ENCODE measurements around the gene PCDHB6. TPM values are rescaled to one million over a fixed set of nuclear protein-coding genes. Genes with fewer than 3 reads are reported as not detected.
"Not testable (repeated sequence)": the region's sequence is repeated elsewhere in the genome, so short reads cannot be mapped to it uniquely, and the experiment has no call there.

PCDHB6 gene
- polyA plus RNA-seq, 2 of the 4 experiments (the other 2 are of a cell fraction), result 0.92 to 1.0 TPM

GRCh38 chr5:141177577-141178191 lies 27.8 kb downstream of the PCDHB6 start, which contains the start of gene PCDHB8:
PCDHB8 (plus strand) TSS chr5:141177790; CDS start chr5:141178035, 245 bp downstream.
- peak in 1 of 2 experiments; percentile 37 for DNase-seq (ENCODE audit: low read depth in 1 of 2, low spot score in 1 of 2)
- not testable (repeated sequence) for H3K4me3 ChIP-seq, H3K4me2 ChIP-seq, H3K4me1 ChIP-seq, FAIRE-seq, H3K27ac ChIP-seq
- WGBS (ENCODE audit: missing lambda C conversion rate), result 31% methylated on average over 17 of the region's 18 CpGs
- POLR2A ChIA-PET, result interaction anchor here (1.1 kb wide), 1 partner anchor 143 kb away, joined by 3 read pairs; the partner anchor contains the start of gene TAF7
- peak; percentile 76 to 89 for ATAC-seq
- TF ChIP-seq RAD21 (conservative IDR thresholded peaks at IDR 0.05 in 1 of 2, IDR thresholded peaks at IDR 0.05 in 1 of 2), result peak in 1 of 2 experiments; percentile 22; a peak in 2 of 5 replicates
- TF ChIP-seq CTCF (IDR thresholded peaks at IDR 0.05), result 0 out of 3 replicates have a peak, but pooled peaks have one; percentile 10
- CTCF ChIA-PET, result interaction anchor here (0.7 to 1.8 kb wide), 5 partner anchors 10 to 142 kb away, joined by 3 to 7 read pairs (median 3); partner anchors contain the start of gene PCDHB6
- H3K9me3 ChIP-seq, result peaks cover 16% of the 10 kb centered on the region; the same call in 2 of the 3 replicates

- H3K9me3 ChIP-seq, result peaks cover 16% of the 10 kb centered on the region; the same call in 2 of the 3 replicates
- CTCF ChIA-PET, result interaction anchor here (1.6 kb wide), 1 partner anchor 140 kb away, joined by 3 read pairs; no protein-coding TSS in a partner anchor
- ATAC-seq; H3K27ac ChIP-seq; H3K4me1 ChIP-seq; POLR2A ChIA-PET; H3K4me3 ChIP-seq; H3K4me2 ChIP-seq; FAIRE-seq; DNase-seq (ENCODE audit: low read depth in 1 of 2, low spot score in 1 of 2): not testable (repeated sequence)
- WGBS (ENCODE audit: missing lambda C conversion rate), result 74% methylated on average over 36 of the region's 39 CpGs
Measured at GRCh38 chr5:141179371-141179770, 29.5 kb downstream of the PCDHB6 start.

- H3K4me2 ChIP-seq; H3K27ac ChIP-seq; H3K4me3 ChIP-seq; DNase-seq (ENCODE audit: low read depth in 1 of 2, low spot score in 1 of 2); FAIRE-seq; POLR2A ChIA-PET; ATAC-seq; H3K4me1 ChIP-seq; CTCF ChIA-PET: not testable (repeated sequence)
- H3K9me3 ChIP-seq, result peaks cover 16% of the 10 kb centered on the region; the same call in 2 of the 3 replicates
- 54% methylated on average over 10 of the region's 32 CpGs for WGBS (ENCODE audit: missing lambda C conversion rate)
Measured at GRCh38 chr5:141179876-141180275, 30.0 kb downstream of the PCDHB6 start.

GRCh38 chr5:141180313-141180712 lies 30.5 kb downstream of the PCDHB6 start:
- Histone ChIP-seq H3K4me2 (no peak overlapping the region), H3K4me3 (no peak overlapping the region), H3K9me3 (peaks cover 13% of the 10 kb centered on the region; the same call in 1 of the 3 replicates), H3K27ac (no peak overlapping the region), H3K4me1 (no peaks in the 10 kb centered on the region)
- ATAC-seq (no peak), DNase-seq (ENCODE audit: low read depth in 1 of 2, low spot score in 1 of 2) (no peak), FAIRE-seq (no peak)
- ChIA-PET CTCF (no interaction called here), POLR2A (no interaction called here)
- 23% methylated on average over 1 of the region's 1 CpG for WGBS (ENCODE audit: missing lambda C conversion rate)
- TF ChIP-seq TP53 (CRISPR knock-in tag; IDR thresholded peaks at IDR 0.05) (no peak), MAFK (IDR thresholded peaks at IDR 0.05; ENCODE audit: partially characterized antibody) (peak; percentile 42)

- 0 out of 3 replicates have a peak, but pooled peaks cover 9% of the 10 kb centered on the region for H3K9me3 ChIP-seq
- POLR2A ChIA-PET, result no interaction called here
- H3K4me2 ChIP-seq, result no peak within 1 kb of the TSS
- H3K4me3 ChIP-seq, result no peak within 1 kb of the TSS
- CTCF ChIA-PET, result interaction anchor here (1.3 to 1.5 kb wide), 3 partner anchors 17 to 382 kb away, joined by 4 to 9 read pairs (median 5); partner anchors contain the start of gene PCDHB11
- peak in 1 of 2 experiments; percentile 24 for DNase-seq (ENCODE audit: low read depth in 1 of 2, low spot score in 1 of 2)
- 29% methylated on average over 13 of the region's 13 CpGs for WGBS (ENCODE audit: missing lambda C conversion rate)
- peak in 1 of 2 experiments; percentile 55; a peak in 3 of 6 replicates for ATAC-seq
- no peaks in the 10 kb centered on the region for H3K4me1 ChIP-seq
- TF ChIP-seq TFCP2L1 (CRISPR knock-in tag; IDR thresholded peaks at IDR 0.05) (no peak), RAD21 (conservative IDR thresholded peaks at IDR 0.05 in 1 of 2, IDR thresholded peaks at IDR 0.05 in 1 of 2) (peak in 1 of 2 experiments; percentile 27; a peak in 1 of 5 replicates)
- no peak within 1 kb of the TSS for H3K27ac ChIP-seq
- FAIRE-seq, result no peak
Measured at GRCh38 chr5:141182248-141182647, 32.4 kb downstream of the PCDHB6 start, which contains the start of gene PCDHB16. PCDHB16 (plus strand) TSS chr5:141182387; CDS start chr5:141182560, 173 bp downstream.

GRCh38 chr5:141184117-141184855 lies 34.4 kb downstream of the PCDHB6 start:
- CTCF ChIA-PET; H3K27ac ChIP-seq; H3K4me2 ChIP-seq; POLR2A ChIA-PET; FAIRE-seq; ATAC-seq; H3K9me3 ChIP-seq; H3K4me1 ChIP-seq; DNase-seq (ENCODE audit: low read depth in 1 of 2, low spot score in 1 of 2); H3K4me3 ChIP-seq: not testable (repeated sequence)
- 43% methylated on average over 18 of the region's 69 CpGs for WGBS (ENCODE audit: missing lambda C conversion rate)
